NCI-H510A (cell line): ENCODE results near the gene CRIP2.

Experiments used
- DNase-seq: peaks from one replicate; lab custom pipeline; 2025; lab: John Stamatoyannopoulos, UW

Gene CRIP2

GRCh38 chr14:105476831-105477659 is 2.4 kb downstream of the CRIP2 start:
- no peak for DNase-seq

- DNase-seq = no peak
Observed at GRCh38 chr14:105477660-105478397, 3.2 kb downstream of the CRIP2 start.

GRCh38 chr14:105478398-105479251 is 4.0 kb downstream of the CRIP2 start:
- no peak for DNase-seq

- DNase-seq = no peak
Observed at GRCh38 chr14:105479431-105480158, 5.0 kb downstream of the CRIP2 start.

- DNase-seq = no peak
Observed at GRCh38 chr14:105480199-105480746, 5.7 kb downstream of the CRIP2 start.

- peak; percentile 63 for DNase-seq
Observed at GRCh38 chr14:105480807-105481801, 6.5 kb downstream of the CRIP2 start.

GRCh38 chr14:105481886-105482457 is 7.4 kb downstream of the CRIP2 start:
- peak; percentile 83 for DNase-seq

- DNase-seq = no peak
Observed at GRCh38 chr14:105482486-105483110, 8.0 kb downstream of the CRIP2 start.

GRCh38 chr14:105483300-105484068 is 8.9 kb downstream of the CRIP2 start:
- DNase-seq = no peak

GRCh38 chr14:105484069-105484996 is 9.7 kb downstream of the CRIP2 start:
- no peak for DNase-seq

- DNase-seq = no peak
Observed at GRCh38 chr14:105484997-105485393, 10.4 kb downstream of the CRIP2 start.

GRCh38 chr14:105485739-105486162 is 11.1 kb downstream of the CRIP2 start:
- no peak for DNase-seq

- DNase-seq = no peak
Observed at GRCh38 chr14:105486163-105486973, 11.7 kb downstream of the CRIP2 start, which contains the start of gene CRIP1. TSS of gene CRIP1 (plus strand) at chr14:105486886. CDS start at chr14:105487260, 374 bp downstream.

GRCh38 chr14:105486974-105487448 is 12.4 kb downstream of the CRIP2 start:
- no peak for DNase-seq

- DNase-seq = no peak
Observed at GRCh38 chr14:105487449-105487985, 12.9 kb downstream of the CRIP2 start.
